ENCODE measurements around the gene DUSP9. TPM values are rescaled to one million over a fixed set of nuclear protein-coding genes. Genes with fewer than 3 reads are reported as not detected.

DUSP9 gene
- total RNA-seq, 1 donor from 2014 or later, result not detected

- no peaks in the 10 kb centered on the region for H3K36me3 ChIP-seq
- H3K27me3 ChIP-seq, result no peaks in the 10 kb centered on the region
- no peaks in the 10 kb centered on the region for H3K9me3 ChIP-seq
- H3K27ac ChIP-seq, result no peak overlapping the region
- DNase-seq (ENCODE audit: low spot score in 2 of 2), result no peak
- H3K4me1 ChIP-seq, result no peaks in the 10 kb centered on the region
- H3K4me3 ChIP-seq, result no peak overlapping the region
- intact Hi-C loops (cut with DNase I), result loop anchor here (5.0 kb wide), 2 partner anchors 36 to 89 kb away; partner anchors contain the start of genes ABCD1, BCAP31 and CCNQ
- TF ChIP-seq CTCF (IDR thresholded peaks at IDR 0.05), result no peak
Measured at GRCh38 chrX:153685751-153686696, 39.0 kb downstream of the DUSP9 start.

- no peak for TF ChIP-seq CTCF (IDR thresholded peaks at IDR 0.05)
- Histone ChIP-seq H3K27ac (no peak overlapping the region), H3K27me3 (no peaks in the 10 kb centered on the region), H3K4me1 (no peaks in the 10 kb centered on the region), H3K36me3 (no peaks in the 10 kb centered on the region), H3K9me3 (no peaks in the 10 kb centered on the region), H3K4me3 (no peak overlapping the region)
- intact Hi-C loops (cut with DNase I), result loop anchor here (5.0 kb wide), 2 partner anchors 36 to 89 kb away; partner anchors contain the start of genes ABCD1, BCAP31 and CCNQ
- DNase-seq (ENCODE audit: low spot score in 2 of 2), result no peak
Measured at GRCh38 chrX:153686711-153687110, 39.7 kb downstream of the DUSP9 start.

- peak in 2 of 3 experiments; percentile 17 to 38 for TF ChIP-seq CTCF (IDR thresholded peaks at IDR 0.05)
- intact Hi-C loops (cut with DNase I), result loop anchor here (5.0 kb wide), 2 partner anchors 35 to 90 kb away; partner anchors contain the start of genes ABCD1, BCAP31 and CCNQ
- Histone ChIP-seq H3K36me3 (no peaks in the 10 kb centered on the region), H3K4me1 (no peaks in the 10 kb centered on the region), H3K4me3 (peak within 1 kb of the TSS; percentile 53 to 69), H3K27me3 (no peaks in the 10 kb centered on the region), H3K9me3 (no peaks in the 10 kb centered on the region), H3K27ac (peak within 1 kb of the TSS; percentile 49 to 54)
- peak in 1 of 2 donors; percentile 76 for DNase-seq (ENCODE audit: low spot score in 2 of 2)
Measured at GRCh38 chrX:153687121-153688039, 40.4 kb downstream of the DUSP9 start, which contains the start of gene SLC6A8. Gene SLC6A8 (plus strand): TSS chrX:153687926. CDS start chrX:153688575, 649 bp downstream.

GRCh38 chrX:153688071-153688470, 41.1 kb downstream of the DUSP9 start:
- no peaks in the 10 kb centered on the region for H3K36me3 ChIP-seq

More at GRCh38 chrX:153688071-153688470, 41.1 kb downstream of the DUSP9 start:
- no peak for DNase-seq (ENCODE audit: low spot score in 2 of 2)
- H3K4me1 ChIP-seq, result no peaks in the 10 kb centered on the region
- H3K27me3 ChIP-seq, result no peaks in the 10 kb centered on the region
- no peaks in the 10 kb centered on the region for H3K9me3 ChIP-seq
- no peak overlapping the region for H3K27ac ChIP-seq
- peak overlapping the region in 1 of 2 donors; percentile 48 for H3K4me3 ChIP-seq
- intact Hi-C loops (cut with DNase I), result loop anchor here (5.0 kb wide), 2 partner anchors 34 to 91 kb away; partner anchors contain the start of genes ABCD1, BCAP31 and CCNQ
- no peak for TF ChIP-seq CTCF (IDR thresholded peaks at IDR 0.05)

All from ascending aorta (tissue), 2 donors.